GM12878 (cell line): ENCODE data around the gene SFXN1. TPM values are rescaled to one million over a fixed set of nuclear protein-coding genes. Genes with fewer than 3 reads are reported as not detected.

Experiments used
- ATAC-seq: fragments of 200-7000 bp; cut with Tn5 transposase; 3 replicates; pipeline ENCODE4 v1.9.1; 2020; ENCODE audit warnings: mild to moderate bottlenecking, moderate library complexity
- BruUV-seq: library from RNA; stranded (reverse); fragments of 400-500 nt; replicated peaks from 2 replicates; lab custom pipeline; 2021; lab: Mats Ljungman, UMichigan
- CTCF ChIA-PET: fragments of 300-600 bp; sonication (Branson Sonifier 250); formaldehyde crosslinking; extraction: SDS; loops from one replicate; lab custom pipeline; 2021; ENCODE audit warnings: inconsistent platforms; lab: Yijun Ruan, JAX
- POLR2A ChIA-PET: fragments of 350-600 bp; formaldehyde crosslinking; extraction: SDS; loops from one replicate; lab custom pipeline; 2021; ENCODE audit warnings: inconsistent platforms; lab: Charles Lee
- RAD21 ChIA-PET: fragments of 300-600 bp; sonication (Branson Sonifier 250); formaldehyde crosslinking; loops from one replicate; lab custom pipeline; 2023; ENCODE audit warnings: antibody characterized with exemption; ENCODE audit not compliant: unreplicated experiment; lab: Charles Lee
- SMC1A ChIA-PET: fragments of 300-600 bp; sonication (Branson Sonifier 250); formaldehyde crosslinking; loops from one replicate; lab custom pipeline; 2023; ENCODE audit not compliant: unreplicated experiment, uncharacterized antibody; lab: Charles Lee
- DNase-seq: peaks from one replicate; pipeline ENCODE4 v3.0.0-alpha.2; 2011; ENCODE audit warnings: low read depth, low spot score
- FAIRE-seq: peaks from 3 replicates; lab custom pipeline; 2011; peaks lifted over from hg19 to GRCh38; lab: Jason Lieb, UNC
- H2AFZ ChIP-seq: 2 replicates; pipeline ENCODE4 v1.6.0; 2011; ENCODE audit warnings: low read depth, low read length, control low read depth; ENCODE audit not compliant: control insufficient read depth
- H3K27ac ChIP-seq: 2 replicates; pipeline ENCODE4 v1.5.1; 2011; ENCODE audit warnings: control low read depth; ENCODE audit not compliant: control insufficient read depth, insufficient read depth
- H3K27me3 ChIP-seq, 2 experiments: replicated peaks in 1 of 2; 2 replicates each; pipeline versions ENCODE4 v1.6.0 to v1.6.1; 2011; ENCODE audit warnings: low read length in 1 of 2; ENCODE audit not compliant: control insufficient read depth in 2 of 2, insufficient read depth in 2 of 2
- H3K36me3 ChIP-seq, 2 experiments: 2 replicates each; pipeline ENCODE4 v1.5.1; 2011; ENCODE audit warnings: low read length in 1 of 2; ENCODE audit not compliant: control insufficient read depth in 2 of 2, insufficient read depth in 2 of 2
- H3K4me1 ChIP-seq: 2 replicates; pipeline ENCODE4 v1.6.1; 2011; ENCODE audit warnings: mild to moderate bottlenecking, low read length, moderate library complexity, mixed read lengths; ENCODE audit not compliant: control insufficient read depth, insufficient read depth
- H3K4me2 ChIP-seq: 2 replicates; pipeline ENCODE4 v1.6.0; 2011; ENCODE audit warnings: control low read depth; ENCODE audit not compliant: control insufficient read depth, insufficient read depth
- H3K4me3 ChIP-seq: fragments of 200-600 bp; sonication (generic); 2 replicates; pipeline ENCODE4 v1.5.1; 2016
- H3K79me2 ChIP-seq: 2 replicates; pipeline ENCODE4 v1.6.0; 2011; ENCODE audit warnings: low read length; ENCODE audit not compliant: control insufficient read depth, insufficient read depth
- H3K9ac ChIP-seq: 2 replicates; pipeline ENCODE4 v1.8.0; 2011; ENCODE audit warnings: low read length, control low read depth, mixed read lengths; ENCODE audit not compliant: control insufficient read depth, insufficient read depth
- H3K9me3 ChIP-seq: replicated peaks from 3 replicates; pipeline ENCODE4 v1.5.1; 2011; ENCODE audit warnings: mild to moderate bottlenecking, low read length; ENCODE audit not compliant: control insufficient read depth, insufficient read depth
- H4K20me1 ChIP-seq: 2 replicates; pipeline ENCODE4 v1.6.0; 2011; ENCODE audit not compliant: control insufficient read depth, insufficient read depth
- ATF7 ChIP-seq: fragments of 450-650 bp; IDR thresholded peaks from 2 replicates; pipeline ENCODE4 v1.6.1; 2016; ENCODE audit warnings: low read depth, mild to moderate bottlenecking
- BRCA1 ChIP-seq: IDR thresholded peaks from 2 replicates; pipeline ENCODE4 v1.6.1; 2011; ENCODE audit warnings: low read depth, low read length, improper control_type of control experiment
- CHD2 ChIP-seq: IDR thresholded peaks from 2 replicates; pipeline ENCODE4 v1.6.1; 2011; ENCODE audit warnings: low read depth, low read length, improper control_type of control experiment, borderline replicate concordance
- DPF2 ChIP-seq: fragments of 450-650 bp; IDR thresholded peaks from 2 replicates; pipeline ENCODE4 v1.6.1; 2017; ENCODE audit warnings: mild to moderate bottlenecking
- ESRRA ChIP-seq: IDR thresholded peaks from 2 replicates; pipeline ENCODE4 v1.6.1; 2012; ENCODE audit warnings: mild to moderate bottlenecking, low read length, improper control_type of control experiment
- ETV6 ChIP-seq, 2 experiments: fragments of 450-650 bp in 1 of 2; IDR thresholded peaks in 1 of 2; conservative IDR thresholded peaks in 1 of 2; 2 replicates each; pipeline ENCODE4 v1.6.1; 2014; ENCODE audit warnings: antibody characterized with exemption in 1 of 2, borderline replicate concordance in 1 of 2, low read depth in 1 of 2, mild to moderate bottlenecking in 1 of 2, moderate library complexity in 1 of 2
- EZH2 ChIP-seq: IDR thresholded peaks from 2 replicates; pipeline ENCODE4 v1.6.1; 2012; ENCODE audit warnings: low read depth, mild to moderate bottlenecking, control low read depth, inconsistent platforms, low read length, borderline replicate concordance; ENCODE audit not compliant: control insufficient read depth
- MXI1 ChIP-seq: fragments of 150-350 bp; IDR thresholded peaks from 2 replicates; pipeline ENCODE4 v1.6.1; 2011; ENCODE audit warnings: low read depth, mild to moderate bottlenecking, inconsistent platforms, low read length, improper control_type of control experiment
- NFYA ChIP-seq: IDR thresholded peaks from 2 replicates; pipeline ENCODE4 v1.6.1; 2011; ENCODE audit warnings: low read depth, mild to moderate bottlenecking, low read length, improper control_type of control experiment, borderline replicate concordance
- POLR2AphosphoS5 ChIP-seq: IDR thresholded peaks from 2 replicates; pipeline ENCODE4 v1.6.1; 2011; ENCODE audit warnings: mild to moderate bottlenecking, low read length, inconsistent platforms
- SIX5 ChIP-seq: IDR thresholded peaks from 2 replicates; pipeline ENCODE4 v1.6.1; 2011; ENCODE audit warnings: mild to moderate bottlenecking, low read depth, low read length, moderate library complexity; ENCODE audit not compliant: severe bottlenecking
- SREBF1 ChIP-seq: IDR thresholded peaks from 2 replicates; pipeline ENCODE4 v1.6.1; 2012; ENCODE audit warnings: mild to moderate bottlenecking, low read length
- SUPT20H ChIP-seq: IDR thresholded peaks from 2 replicates; pipeline ENCODE4 v1.6.1; 2011; ENCODE audit warnings: low read depth, mild to moderate bottlenecking, low read length, moderate library complexity, borderline replicate concordance; ENCODE audit not compliant: control insufficient read depth
- TCF3 ChIP-seq: IDR thresholded peaks from 2 replicates; pipeline ENCODE4 v1.6.1; 2012; ENCODE audit warnings: low read depth, mild to moderate bottlenecking, low read length, borderline replicate concordance; ENCODE audit not compliant: insufficient read depth
- YY1 ChIP-seq: IDR thresholded peaks from 2 replicates; pipeline ENCODE4 v1.6.1; 2011; ENCODE audit warnings: low read depth, mild to moderate bottlenecking, low read length
- ZNF207 ChIP-seq: fragments of 450-650 bp; IDR thresholded peaks from 2 replicates; pipeline ENCODE4 v1.6.1; 2014; ENCODE audit warnings: antibody characterized with exemption, mild to moderate bottlenecking, borderline replicate concordance
- ZNF384 ChIP-seq: IDR thresholded peaks from 2 replicates; pipeline ENCODE4 v1.6.1; 2012; ENCODE audit warnings: low read depth, mild to moderate bottlenecking, low read length, improper control_type of control experiment, borderline replicate concordance
- WGBS: methylation state at CpG from one replicate; pipeline ENCODE4 v1.1.6; 2016; ENCODE audit warnings: low lambda C conversion rate; ENCODE audit not compliant: insufficient replicate concordance, insufficient coverage; ENCODE audit errors: missing lambda C conversion rate; 5-methylcytosine and 5-hydroxymethylcytosine counted together
- in situ Hi-C: fragments of 300-500 bp; cut with MboI; formaldehyde crosslinking; loops from 9 replicates; pipeline ENCODE4 v1.14.3; 2018; ENCODE audit warnings: mixed read lengths
- intact Hi-C: fragments of 100-400 bp; cut with micrococcal nuclease; formaldehyde crosslinking; loops from one replicate; pipeline ENCODE4 v1.14.2; 2022; ENCODE audit not compliant: unreplicated experiment
- polyA plus RNA-seq, 11 experiments: library from polyadenylated mRNA; depleted of rRNA in 4 of 11; unstranded in 6 of 11; stranded (reverse) in 5 of 11; fragments of >200 nt; fragmentation: Nextera tagmentation in 4 of 11; fragmentation: Illumina TruSeq in 1 of 11; extraction: Ambion mirVana in 4 of 11; extraction: Trizol in 1 of 11; gene quantifications; 1 replicate in 1 of 11; 2 replicates in 10 of 11; pipeline versions ENCODE4 v1.2.1 to v1.2.3, GENCODE V29; 2011 to 2016; ENCODE audit warnings: inconsistent platforms in 2 of 11, missing spikeins in 2 of 11, low read depth in 1 of 11
- total RNA-seq, 4 experiments: library from RNA; depleted of rRNA in 3 of 4; stranded (reverse); fragments of >200 nt in 3 of 4; fragmentation: Illumina TruSeq in 1 of 4; extraction: Trizol in 1 of 4; gene quantifications; 2 replicates each; pipeline versions ENCODE4 v1.2.1 to v1.2.3, GENCODE V29; 2013 to 2021
- TF ChIP-seq, protein P1 (sequence below): fragments of 450-650 bp; IDR thresholded peaks from 2 replicates; pipeline ENCODE4 v1.6.1; 2017; ENCODE audit warnings: antibody characterized with exemption, mild to moderate bottlenecking, moderate library complexity
- TF ChIP-seq, protein P2 (sequence below): fragments of 450-650 bp; IDR thresholded peaks from 2 replicates; pipeline ENCODE4 v1.6.1; 2018; ENCODE audit warnings: borderline replicate concordance, mild to moderate bottlenecking; ENCODE audit not compliant: partially characterized antibody

Gene SFXN1
- total and polyA plus RNA-seq, 10 of the 15 experiments (the other 5 are each of a cell fraction or from before 2014, with no cell fraction given): 18.0 to 248 (median 103) TPM

DNA sequence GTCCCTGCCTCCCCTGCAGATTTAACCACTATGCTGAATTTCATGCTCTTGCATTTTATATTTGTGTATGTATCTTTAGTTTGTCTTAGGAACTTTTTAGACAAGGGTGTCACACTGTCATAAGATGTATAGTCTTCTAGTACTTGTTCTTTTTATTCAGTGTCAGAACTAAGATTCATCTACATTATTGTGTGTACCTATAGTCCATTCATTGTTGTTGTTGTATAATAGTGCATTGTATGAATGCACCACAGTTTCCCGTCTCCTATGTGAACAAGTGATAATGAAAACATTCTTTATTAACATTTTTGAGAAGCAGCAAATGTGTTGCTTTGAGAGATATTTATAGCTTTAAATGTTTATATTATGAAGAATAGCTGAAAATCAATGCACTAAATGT is 45.9 kb downstream of the SFXN1 start (continued):
- TF ChIP-seq EZH2: no peak

DNA sequence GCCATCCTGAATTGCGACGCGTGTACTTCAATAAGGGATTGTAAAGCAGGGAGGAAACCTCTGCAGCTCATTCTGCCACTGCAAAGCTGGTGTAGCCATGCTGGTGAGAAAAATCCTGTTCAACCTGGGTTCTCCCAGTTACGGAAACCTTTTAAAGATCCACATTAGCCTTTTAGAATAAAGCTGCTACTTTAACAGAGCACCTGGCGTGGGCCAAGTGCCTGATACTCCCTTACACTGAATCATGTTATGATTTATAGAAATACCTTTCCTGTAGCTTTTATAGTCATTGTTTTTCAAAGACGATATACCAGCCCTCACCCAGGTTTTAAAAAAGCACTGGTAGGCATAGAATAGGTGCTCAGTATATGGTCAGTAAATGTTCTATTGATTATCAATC is 48.3 kb downstream of the SFXN1 start:
- no peak overlapping the region for H3K4me2 ChIP-seq
- H3K4me1 ChIP-seq: no peaks in the 10 kb centered on the region
- H2AFZ ChIP-seq: no peak overlapping the region
- no peaks in the 10 kb centered on the region for H3K9me3 ChIP-seq
- RAD21 ChIA-PET: no interaction called here
- no peaks in the 10 kb centered on the region for H3K79me2 ChIP-seq
- H3K9ac ChIP-seq: no peak overlapping the region
- H3K27ac ChIP-seq: no peak overlapping the region
- no peak for DNase-seq
- peaks cover 6 to 8% of the 10 kb centered on the region in 2 experiments for H3K36me3 ChIP-seq
- 98% methylated on average over 6 of the region's 6 CpGs for WGBS
- H3K27me3 ChIP-seq: no peaks in the 10 kb centered on the region
- no peaks in the 10 kb centered on the region for H4K20me1 ChIP-seq
- no peak for ATAC-seq
- H3K4me3 ChIP-seq: no peak overlapping the region
- SMC1A ChIA-PET: no interaction called here
- POLR2A ChIA-PET: no interaction called here
- no peak for FAIRE-seq
- intact Hi-C loops: no loop called here
- no TSS peak for BruUV-seq
- TF ChIP-seq DPF2 (no peak), SUPT20H (no peak), SREBF1 (no peak), ZNF207 (no peak), NFYA (no peak), ATF7 (no peak), ZNF384 (no peak), MXI1 (no peak), SIX5 (no peak), ETV6 (conservative IDR thresholded peaks at IDR 0.05 in 1 of 2, IDR thresholded peaks at IDR 0.05 in 1 of 2; ENCODE audit: borderline replicate concordance in 1 of 2, low read depth in 1 of 2) (no peak), YY1 (no peak), TCF3 (no peak), CHD2 (no peak), POLR2AphosphoS5 (no peak), ESRRA (no peak), BRCA1 (no peak)
- TF ChIP-seq, protein P1, sequence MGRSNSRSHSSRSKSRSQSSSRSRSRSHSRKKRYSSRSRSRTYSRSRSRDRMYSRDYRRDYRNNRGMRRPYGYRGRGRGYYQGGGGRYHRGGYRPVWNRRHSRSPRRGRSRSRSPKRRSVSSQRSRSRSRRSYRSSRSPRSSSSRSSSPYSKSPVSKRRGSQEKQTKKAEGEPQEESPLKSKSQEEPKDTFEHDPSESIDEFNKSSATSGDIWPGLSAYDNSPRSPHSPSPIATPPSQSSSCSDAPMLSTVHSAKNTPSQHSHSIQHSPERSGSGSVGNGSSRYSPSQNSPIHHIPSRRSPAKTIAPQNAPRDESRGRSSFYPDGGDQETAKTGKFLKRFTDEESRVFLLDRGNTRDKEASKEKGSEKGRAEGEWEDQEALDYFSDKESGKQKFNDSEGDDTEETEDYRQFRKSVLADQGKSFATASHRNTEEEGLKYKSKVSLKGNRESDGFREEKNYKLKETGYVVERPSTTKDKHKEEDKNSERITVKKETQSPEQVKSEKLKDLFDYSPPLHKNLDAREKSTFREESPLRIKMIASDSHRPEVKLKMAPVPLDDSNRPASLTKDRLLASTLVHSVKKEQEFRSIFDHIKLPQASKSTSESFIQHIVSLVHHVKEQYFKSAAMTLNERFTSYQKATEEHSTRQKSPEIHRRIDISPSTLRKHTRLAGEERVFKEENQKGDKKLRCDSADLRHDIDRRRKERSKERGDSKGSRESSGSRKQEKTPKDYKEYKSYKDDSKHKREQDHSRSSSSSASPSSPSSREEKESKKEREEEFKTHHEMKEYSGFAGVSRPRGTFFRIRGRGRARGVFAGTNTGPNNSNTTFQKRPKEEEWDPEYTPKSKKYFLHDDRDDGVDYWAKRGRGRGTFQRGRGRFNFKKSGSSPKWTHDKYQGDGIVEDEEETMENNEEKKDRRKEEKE: no peak
- TF ChIP-seq, protein P2, sequence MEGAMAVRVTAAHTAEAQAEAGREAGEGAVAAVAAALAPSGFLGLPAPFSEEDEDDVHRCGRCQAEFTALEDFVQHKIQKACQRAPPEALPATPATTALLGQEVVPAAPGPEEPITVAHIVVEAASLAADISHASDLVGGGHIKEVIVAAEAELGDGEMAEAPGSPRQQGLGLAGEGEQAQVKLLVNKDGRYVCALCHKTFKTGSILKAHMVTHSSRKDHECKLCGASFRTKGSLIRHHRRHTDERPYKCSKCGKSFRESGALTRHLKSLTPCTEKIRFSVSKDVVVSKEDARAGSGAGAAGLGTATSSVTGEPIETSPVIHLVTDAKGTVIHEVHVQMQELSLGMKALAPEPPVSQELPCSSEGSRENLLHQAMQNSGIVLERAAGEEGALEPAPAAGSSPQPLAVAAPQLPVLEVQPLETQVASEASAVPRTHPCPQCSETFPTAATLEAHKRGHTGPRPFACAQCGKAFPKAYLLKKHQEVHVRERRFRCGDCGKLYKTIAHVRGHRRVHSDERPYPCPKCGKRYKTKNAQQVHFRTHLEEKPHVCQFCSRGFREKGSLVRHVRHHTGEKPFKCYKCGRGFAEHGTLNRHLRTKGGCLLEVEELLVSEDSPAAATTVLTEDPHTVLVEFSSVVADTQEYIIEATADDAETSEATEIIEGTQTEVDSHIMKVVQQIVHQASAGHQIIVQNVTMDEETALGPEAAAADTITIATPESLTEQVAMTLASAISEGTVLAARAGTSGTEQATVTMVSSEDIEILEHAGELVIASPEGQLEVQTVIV: no peak
- TF ChIP-seq, all 136 proteins: peak for 0
- CTCF ChIA-PET: interaction anchor here (1.0 to 3.1 kb wide), 2 partner anchors 8 to 203 kb away, joined by 3 to 14 read pairs; no protein-coding TSS in a partner anchor
- in situ Hi-C loops: no loop called here
